ENCODE measurements around the gene RNF141.

RNF141 gene

DNA sequence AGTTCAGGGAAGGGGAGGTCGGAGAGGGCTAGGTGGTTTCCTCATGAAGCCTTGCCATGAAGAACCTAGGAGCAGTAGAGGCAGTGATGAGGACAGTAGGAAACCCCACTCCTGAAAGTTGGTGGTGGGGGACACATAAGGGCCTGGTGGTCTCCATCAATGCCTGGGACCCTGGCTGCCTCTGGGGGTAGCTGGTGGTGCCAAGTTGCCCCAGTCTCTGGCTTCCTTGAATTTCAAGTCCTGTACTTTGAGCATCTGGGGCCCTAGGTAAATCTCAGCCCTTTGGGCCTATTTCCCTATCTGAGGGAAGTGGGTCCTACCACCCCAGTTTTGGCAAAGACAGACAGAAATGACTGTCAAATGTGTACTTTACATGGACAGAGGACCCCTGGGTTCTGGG is 57.8 kb downstream of the RNF141 start:
- no peak for DNase-seq (ENCODE audit: low read depth, low spot score)

DNA sequence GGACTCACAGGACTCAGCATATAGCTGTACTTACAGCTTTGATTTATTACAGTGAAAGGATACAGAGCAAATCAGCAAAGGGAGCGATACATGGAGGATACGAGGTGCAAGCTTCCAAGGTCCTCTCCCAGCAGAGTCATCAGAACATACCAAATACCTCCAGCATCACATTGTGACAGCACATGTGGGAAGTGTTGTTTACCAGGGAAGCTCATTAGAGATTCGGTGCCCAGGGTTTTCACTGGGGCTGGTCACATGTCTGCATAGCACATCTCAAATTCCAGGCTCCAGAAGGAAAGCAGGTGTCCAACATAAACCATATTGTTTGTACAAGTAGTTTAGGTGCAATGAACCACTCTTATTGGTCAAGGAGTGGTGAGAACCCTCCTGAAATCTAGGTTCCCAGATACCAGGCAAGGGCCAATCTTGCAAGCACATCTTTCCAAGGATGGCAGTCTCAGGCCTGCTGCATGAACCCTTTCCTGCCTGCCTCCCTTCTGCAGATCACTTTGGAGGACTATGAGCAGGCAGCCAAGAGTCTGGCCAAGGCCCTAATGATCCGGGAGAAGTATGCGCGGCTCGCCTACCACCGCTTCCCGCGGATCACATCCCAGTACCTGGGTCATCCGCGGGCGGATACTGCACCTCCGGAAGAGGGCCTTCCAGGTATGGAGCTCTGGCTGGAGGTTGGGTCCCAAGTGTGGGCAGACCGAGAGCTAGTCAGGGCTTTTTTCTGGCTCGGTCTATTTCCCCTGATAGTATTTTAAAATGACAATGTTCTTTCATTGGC is 59.2 kb downstream of the RNF141 start:
- DNase-seq (ENCODE audit: low read depth, low spot score), result no peak

DNA sequence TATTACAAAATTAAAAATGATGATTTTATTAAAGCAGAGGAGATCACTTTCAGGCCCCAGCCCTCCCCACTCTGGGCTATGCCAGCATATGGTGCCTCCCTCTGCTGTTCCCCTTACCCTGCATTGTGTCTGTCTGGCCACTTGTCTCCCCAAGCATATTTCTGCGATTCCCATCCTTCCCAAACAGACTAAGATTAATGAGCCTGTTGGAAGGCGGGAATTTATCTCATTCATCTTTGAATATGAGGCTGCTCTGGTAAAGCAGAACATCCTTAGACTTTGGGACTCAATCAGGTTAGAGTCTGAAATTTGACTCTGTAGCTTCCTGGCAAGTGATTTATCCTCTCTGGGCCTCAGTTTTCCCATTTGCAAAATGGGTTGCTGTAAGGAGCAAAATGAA is 60.2 kb downstream of the RNF141 start:
- DNase-seq (ENCODE audit: low read depth, low spot score), result no peak

DNA sequence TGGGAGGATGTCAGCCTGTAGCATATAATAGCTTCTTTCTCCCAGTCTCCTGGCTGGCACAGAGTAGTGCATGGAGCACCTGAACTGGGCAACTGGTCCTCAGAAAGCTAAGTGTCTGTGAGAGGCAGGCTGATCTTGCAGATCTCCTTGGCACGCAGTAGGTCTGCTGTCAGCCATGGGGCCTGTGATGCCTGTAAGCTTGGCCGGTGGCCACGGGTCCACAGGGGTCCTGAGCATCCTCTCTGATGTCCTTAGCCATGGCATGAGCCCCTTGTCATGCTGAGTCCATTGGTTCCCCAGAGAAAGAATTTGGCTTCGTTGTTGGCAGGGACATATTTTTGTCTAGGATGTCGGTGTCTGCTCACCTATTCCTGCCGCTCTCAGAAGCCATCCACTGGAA is 61.0 kb downstream of the RNF141 start:
- no peak for DNase-seq (ENCODE audit: low read depth, low spot score)

DNA sequence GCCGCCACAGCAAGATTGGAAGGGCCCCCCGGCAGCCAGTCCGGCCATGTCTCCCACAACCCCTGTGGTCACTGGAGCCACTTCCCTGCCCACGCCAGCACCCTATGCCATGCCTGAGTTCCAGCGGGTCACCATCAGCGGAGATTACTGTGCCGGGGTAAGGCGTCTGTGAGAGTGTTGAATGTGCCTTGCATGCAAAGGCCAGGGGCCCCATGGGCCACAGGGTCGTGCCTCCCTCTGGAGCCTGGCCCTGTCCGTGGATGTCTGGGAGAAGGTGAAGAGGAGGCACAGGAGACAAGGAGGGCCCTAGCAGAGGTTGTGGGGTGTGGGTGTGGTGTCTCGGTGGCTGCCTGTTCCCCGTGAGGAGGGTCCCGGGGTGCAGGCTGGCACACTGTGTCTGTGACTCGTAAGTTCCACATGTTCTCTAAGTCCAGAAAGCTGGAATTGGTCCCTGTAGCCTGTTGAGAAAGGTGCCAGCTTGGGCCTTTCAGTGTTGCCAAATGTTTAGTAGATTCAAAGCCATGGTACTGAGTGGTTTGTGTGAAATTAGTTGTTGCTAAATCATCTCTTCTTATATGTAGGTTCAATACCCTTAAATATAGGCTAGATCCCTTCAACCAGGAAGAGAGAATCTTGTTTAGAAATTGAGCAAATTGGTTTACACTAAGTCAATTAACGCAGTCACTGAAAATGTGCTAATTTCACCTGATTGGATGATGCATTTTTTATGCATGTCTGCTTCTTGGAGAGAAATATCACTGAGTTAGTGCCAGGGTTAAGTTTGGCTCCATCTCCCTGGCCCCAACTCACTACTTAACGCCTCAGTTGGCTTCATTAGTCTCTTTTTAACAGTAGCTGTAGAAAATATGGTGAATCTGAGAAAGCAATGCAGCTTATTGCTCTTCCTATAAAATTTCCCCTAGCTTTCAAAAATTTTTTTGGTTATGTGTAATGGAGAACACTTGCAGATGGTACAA is 62.1 kb downstream of the RNF141 start:
- DNase-seq (ENCODE audit: low read depth, low spot score), result no peak

DNA sequence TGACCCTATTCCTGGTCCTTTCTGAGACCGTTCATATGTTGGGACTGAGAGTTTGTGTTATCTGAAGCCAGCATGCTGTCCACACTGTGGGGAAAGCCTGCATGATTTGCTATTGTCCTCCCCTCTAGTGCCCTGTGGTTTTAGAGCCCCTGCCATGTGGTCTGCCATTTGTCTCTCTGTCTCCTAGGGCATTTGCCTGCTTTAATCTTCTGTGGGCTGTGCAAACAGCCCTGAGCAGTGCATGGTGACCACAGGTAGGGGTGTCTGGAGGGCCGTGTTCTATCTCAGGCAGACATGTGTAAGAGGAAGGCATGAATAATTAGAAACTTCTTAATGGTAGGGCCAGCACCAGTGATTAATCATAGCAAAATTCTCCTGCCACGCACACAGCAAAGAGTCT is 62.9 kb downstream of the RNF141 start:
- no peak for DNase-seq (ENCODE audit: low read depth, low spot score)

DNA sequence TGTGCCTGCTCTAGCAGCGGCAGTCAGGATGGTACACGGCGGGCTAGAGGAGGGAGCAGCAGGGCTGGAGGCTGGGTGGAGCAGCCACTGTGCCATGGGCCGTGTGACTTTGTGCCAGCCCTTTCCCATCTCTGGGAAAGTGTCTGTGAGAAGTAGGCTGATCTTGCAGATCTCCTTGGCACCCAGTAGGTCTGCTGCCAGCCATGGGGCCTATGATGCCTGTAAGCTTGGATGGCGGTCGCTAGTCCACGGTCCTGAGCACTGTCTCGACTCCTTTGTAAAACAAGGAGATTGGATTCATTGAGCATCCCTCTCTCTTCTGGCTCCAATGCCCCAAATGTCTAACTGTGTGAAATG is 63.3 kb downstream of the RNF141 start:
- no peak for DNase-seq (ENCODE audit: low read depth, low spot score)

DNA sequence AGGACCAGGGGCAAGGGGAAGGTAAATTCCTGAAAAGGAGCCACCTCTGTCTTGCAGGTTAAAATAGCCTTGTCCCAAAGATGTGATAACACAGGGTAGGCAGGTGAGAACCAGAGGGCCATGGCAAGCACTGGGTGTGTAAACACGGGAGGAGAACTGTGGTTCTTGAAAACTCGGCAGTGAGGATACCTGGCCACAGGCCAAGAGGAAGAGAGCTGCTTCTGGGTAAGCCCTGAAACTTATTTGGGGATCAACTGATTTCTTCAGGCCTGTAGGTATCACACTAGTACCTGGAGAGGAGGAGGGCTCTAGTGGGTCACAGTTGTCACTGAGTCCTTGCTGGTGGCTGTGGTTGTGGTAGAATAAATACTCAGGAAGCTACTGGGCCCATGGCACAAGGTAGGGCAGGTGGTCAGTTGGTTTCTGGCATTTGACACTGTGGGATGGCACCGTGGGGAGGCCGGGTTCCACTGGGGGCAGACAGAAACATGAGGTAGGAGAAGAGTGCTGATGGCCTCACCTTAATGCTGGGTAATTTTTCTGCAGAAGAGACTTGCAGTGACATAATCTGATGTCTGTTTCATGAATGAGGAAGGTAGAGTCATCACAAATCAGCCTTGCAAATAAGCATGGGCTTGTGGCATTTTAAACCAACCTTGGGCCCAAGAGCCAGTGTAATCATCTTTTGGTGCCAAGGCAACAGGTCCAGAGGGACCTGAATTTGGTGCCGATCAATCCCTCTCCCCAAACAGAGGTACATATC is 63.9 kb downstream of the RNF141 start:
- DNase-seq (ENCODE audit: low read depth, low spot score), result no peak

DNA sequence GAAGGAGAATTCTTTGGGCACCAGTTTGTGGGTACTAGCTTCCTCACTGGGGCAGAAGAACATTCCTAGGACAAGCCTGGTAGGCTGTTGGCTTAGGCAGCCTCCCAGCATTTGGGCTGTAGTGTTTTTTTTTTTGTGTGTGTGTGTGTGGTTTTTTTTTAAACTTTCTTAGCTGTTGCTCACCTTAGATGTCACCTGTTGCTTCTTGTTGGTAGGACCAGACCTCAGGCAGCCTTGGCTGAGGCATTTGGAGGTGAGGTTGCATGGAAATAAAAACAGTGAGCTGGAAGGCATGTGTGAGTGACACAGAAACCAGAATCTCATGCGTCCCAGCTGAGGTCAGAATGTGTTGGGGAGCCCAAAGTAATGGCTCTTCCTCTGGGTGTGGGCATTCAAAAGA is 64.6 kb downstream of the RNF141 start:
- DNase-seq (ENCODE audit: low read depth, low spot score), result no peak

DNA sequence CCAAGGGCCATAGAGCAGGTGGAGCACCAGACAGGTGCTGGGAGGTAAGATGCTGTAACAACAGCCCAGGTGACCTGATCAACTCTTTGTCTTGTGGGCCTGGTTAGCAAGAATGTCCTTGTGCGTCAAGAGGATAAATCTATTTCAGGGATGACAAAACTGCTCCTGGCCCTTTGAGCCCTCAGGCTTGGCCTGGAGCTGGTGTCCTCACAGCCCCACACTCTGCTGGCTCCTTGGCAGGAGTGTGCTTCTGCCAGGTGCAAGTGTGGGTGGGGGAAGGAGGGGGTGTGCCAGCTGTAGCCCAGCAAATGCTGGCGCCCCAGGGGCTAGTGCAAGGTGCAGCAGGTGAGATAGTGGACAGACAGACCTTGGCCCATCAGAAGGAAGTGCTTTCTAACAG is 66.4 kb downstream of the RNF141 start:
- no peak for DNase-seq (ENCODE audit: low read depth, low spot score)

DNA sequence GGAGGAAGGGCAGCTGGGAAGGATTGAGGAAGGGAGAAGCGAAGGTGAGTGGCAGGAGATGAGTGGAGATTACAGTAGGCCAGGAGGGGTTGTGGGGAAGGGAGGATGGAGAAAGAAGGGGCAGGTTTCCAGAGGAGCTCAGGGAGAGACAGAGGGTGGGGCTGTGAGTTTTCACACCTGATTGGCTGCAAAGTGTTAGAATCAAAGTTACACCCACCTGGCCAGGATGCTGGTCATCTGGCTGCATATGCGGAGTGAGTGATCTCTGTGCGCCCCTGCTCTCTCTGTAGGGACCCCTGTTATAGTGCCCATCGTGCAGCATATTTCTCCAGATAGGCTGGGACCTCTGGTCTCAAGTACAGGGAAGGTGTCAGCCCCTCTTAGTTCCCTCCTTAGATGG is 67.6 kb downstream of the RNF141 start:
- DNase-seq (ENCODE audit: low read depth, low spot score), result no peak

DNA sequence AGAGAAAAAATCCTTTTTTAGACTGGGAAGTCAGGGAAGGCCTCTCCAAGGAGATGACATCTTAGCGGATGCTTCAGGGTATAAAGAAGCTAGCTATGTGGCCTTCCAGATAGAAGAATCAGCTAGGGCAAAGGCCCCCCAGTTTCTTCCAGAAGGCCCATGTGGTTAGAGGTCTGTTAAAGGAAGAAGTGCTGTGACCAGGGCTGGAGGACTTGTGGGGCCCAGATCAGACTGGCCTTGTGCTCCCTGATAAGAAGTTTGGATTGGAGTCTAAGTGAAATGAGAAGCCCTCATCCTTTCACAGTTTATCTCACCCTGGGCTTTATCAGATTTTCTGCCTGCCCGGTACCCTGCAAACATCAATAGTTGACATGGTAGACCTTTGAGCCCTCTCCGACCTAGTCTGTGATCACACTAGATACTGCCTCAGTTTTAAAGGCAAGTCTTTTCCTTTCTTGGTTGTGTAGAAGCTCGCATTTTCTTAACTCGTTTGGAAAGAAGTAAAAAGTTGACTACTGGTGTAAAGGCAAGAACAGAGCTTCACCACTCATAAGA is 78.2 kb downstream of the RNF141 start:
- DNase-seq (ENCODE audit: low read depth, low spot score), result no peak
